Activated CD4-positive, alpha-beta T cell treated with anti-CD3 and anti-CD28 coated beads, Interleukin-2, amount 10 ng/mL, durations not matched to agents 7 days and 5 days (primary cell): ENCODE measurements around the gene CELA3A. TPM values are rescaled to one million over a fixed set of nuclear protein-coding genes. Genes with fewer than 3 reads are reported as not detected.

Experiments used
- CTCF ChIA-PET: fragments of 350-600 bp; sonication (Branson Sonifier 250); formaldehyde crosslinking; loops from one replicate; lab custom pipeline; 2021; ENCODE audit warnings: antibody characterized with exemption; lab: Charles Lee
- POLR2A ChIA-PET: fragments of 350-600 bp; sonication (Branson Sonifier 250); formaldehyde crosslinking; loops from one replicate; lab custom pipeline; 2021; ENCODE audit warnings: antibody characterized with exemption; lab: Charles Lee
- DNase-seq: peaks from one replicate; pipeline ENCODE4 v3.0.0-alpha.2; 2020
- H3K27ac Mint-ChIP-seq: one replicate; pipeline ENCODE4 v1.8.0; 2021; ENCODE audit warnings: mild to moderate bottlenecking, moderate library complexity, mixed read lengths
- H3K27me3 Mint-ChIP-seq: one replicate; pipeline ENCODE4 v1.8.0; 2021; ENCODE audit warnings: mixed read lengths
- H3K36me3 Mint-ChIP-seq: one replicate; pipeline ENCODE4 v1.8.0; 2021; ENCODE audit warnings: low read depth, mixed read lengths
- H3K4me1 Mint-ChIP-seq: one replicate; pipeline ENCODE4 v1.8.0; 2021; ENCODE audit warnings: mixed read lengths
- H3K4me3 Mint-ChIP-seq: one replicate; pipeline ENCODE4 v1.8.0; 2021; ENCODE audit warnings: mild to moderate bottlenecking, moderate library complexity, mixed read lengths
- H3K9me3 Mint-ChIP-seq: one replicate; pipeline ENCODE4 v1.8.0; 2021; ENCODE audit warnings: mixed read lengths
- total RNA-seq, 2 experiments: library from RNA; stranded (reverse); gene quantifications; one replicate each; pipeline ENCODE4 v1.2.3, GENCODE V29; 2021

The CELA3A gene
- total RNA-seq, 2 experiments from 2014 or later = not detected

DNA sequence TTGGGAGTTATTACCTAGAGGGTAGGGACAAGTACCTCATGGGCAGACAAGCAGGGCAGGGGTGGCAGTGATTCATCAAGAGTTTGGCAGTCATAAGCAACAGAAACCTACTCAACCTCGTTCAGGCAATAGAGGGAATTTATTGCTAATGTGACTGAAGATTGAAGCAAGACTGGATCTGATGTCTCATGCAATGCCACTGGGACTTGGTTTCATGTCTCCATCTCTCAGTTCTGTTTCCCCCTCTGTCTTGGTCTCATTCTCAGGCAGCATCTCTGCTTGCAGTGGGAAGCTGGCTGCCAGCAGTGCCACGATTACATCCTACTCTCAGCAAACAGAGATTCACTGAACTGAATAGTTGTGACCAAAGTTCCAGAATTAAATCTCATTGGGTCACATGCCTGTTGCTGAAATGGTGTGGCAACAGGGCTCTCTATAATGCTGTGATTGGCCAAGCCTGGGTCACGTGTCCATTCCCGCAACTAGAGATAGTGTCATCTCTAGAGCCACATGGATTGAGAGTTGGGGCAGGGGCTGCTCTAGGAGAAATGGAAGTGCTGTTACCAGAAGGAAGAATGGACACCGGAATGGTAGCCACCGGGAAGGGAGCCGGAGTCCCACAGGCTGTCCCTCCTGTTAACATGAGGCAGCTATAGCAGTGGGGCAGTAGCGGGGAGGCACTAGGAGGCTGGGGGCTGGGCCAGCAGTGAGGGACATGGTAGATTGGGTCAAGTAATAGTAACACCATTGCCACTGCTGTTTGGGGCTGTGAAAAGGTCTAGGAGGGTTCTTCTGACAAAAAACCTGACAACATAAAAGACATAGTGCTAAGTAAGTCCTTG lies 47.1 kb downstream of the CELA3A start:
- no peak overlapping the region for H3K4me3 Mint-ChIP-seq
- no peak overlapping the region for H3K27ac Mint-ChIP-seq
- H3K4me1 Mint-ChIP-seq = peaks cover 50% of the 10 kb centered on the region
- ChIA-PET POLR2A (interaction anchor here (0.7 kb wide), 1 partner anchor 11 kb away, joined by 3 read pairs; no protein-coding TSS in a partner anchor), CTCF (interaction anchor here (0.5 to 4.8 kb wide), 4 partner anchors 8 to 323 kb away, joined by 3 to 40 read pairs (median 4); no protein-coding TSS in a partner anchor)
- H3K27me3 Mint-ChIP-seq = no peaks in the 10 kb centered on the region
- DNase-seq = no peak
- peaks cover 6% of the 10 kb centered on the region for H3K9me3 Mint-ChIP-seq
- peaks cover 8% of the 10 kb centered on the region for H3K36me3 Mint-ChIP-seq

DNA sequence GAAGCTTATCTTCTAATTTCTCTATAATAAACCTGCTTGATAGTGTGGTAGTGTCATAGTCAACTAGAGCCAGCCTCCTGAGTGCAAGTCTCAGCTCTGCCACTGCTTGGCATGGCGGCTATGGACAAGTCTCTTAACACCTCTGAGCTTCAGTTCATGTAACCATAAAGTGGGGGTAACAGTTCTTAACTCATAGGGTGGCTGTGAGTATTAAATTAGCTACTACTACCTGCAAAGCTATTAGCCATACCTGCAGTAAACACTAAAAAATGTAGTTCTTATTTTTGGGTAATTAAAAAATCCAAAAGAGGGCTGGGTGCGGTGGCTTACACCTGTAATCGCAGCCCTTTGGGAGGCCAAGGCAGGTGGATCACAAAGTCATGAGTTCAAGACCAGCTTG lies 48.9 kb downstream of the CELA3A start:
- peaks cover 48% of the 10 kb centered on the region for H3K4me1 Mint-ChIP-seq
- H3K4me3 Mint-ChIP-seq = no peak overlapping the region

DNA sequence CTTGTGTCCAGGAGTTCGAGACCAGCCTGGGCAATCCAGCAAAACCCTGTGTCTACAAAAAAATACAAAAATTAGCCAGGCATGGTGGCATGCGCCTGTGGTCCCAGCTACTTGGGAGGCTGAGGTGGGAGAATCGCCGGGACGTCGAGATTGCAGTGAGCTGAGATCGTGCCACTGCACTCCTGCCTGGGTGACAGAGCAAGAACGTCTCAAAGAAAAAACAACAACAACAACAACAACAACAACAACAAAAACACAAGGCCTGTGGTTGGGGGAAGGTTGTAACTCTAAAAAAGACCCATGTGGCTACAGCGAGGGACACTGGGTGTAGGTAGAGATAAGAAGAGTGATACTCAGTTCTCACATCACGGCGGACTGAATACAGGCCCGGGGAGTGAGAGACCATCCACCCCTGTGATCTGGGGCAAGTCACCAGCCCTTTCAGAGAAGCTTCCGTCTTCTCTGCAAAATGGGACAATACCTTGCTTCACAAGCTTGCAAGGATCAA lies 50.2 kb downstream of the CELA3A start:
- peak overlapping the region; percentile 97 for H3K27ac Mint-ChIP-seq
- DNase-seq = no peak
- no peaks in the 10 kb centered on the region for H3K9me3 Mint-ChIP-seq
- no peaks in the 10 kb centered on the region for H3K27me3 Mint-ChIP-seq
- peak overlapping the region; percentile 90 for H3K4me3 Mint-ChIP-seq
- POLR2A ChIA-PET = interaction anchor here (0.6 to 1.5 kb wide), 3 partner anchors 12 to 26 kb away, joined by 4 to 10 read pairs (median 7); no protein-coding TSS in a partner anchor
- H3K36me3 Mint-ChIP-seq = peaks cover 26% of the 10 kb centered on the region
- CTCF ChIA-PET = interaction anchor here (1.3 to 4.8 kb wide), 3 partner anchors 11 to 29 kb away, joined by 3 to 40 read pairs (median 5); no protein-coding TSS in a partner anchor
- H3K4me1 Mint-ChIP-seq = peaks cover 58% of the 10 kb centered on the region

More for the DNA sequence above, 48.9 kb downstream of the CELA3A start:
- no peak for DNase-seq
- Mint-ChIP-seq H3K9me3 (peaks cover 4% of the 10 kb centered on the region), H3K27ac (no peak overlapping the region), H3K36me3 (peaks cover 16% of the 10 kb centered on the region), H3K27me3 (no peaks in the 10 kb centered on the region)
- POLR2A ChIA-PET = interaction anchor here (0.5 kb wide), 1 partner anchor 25 kb away, joined by 3 read pairs; no protein-coding TSS in a partner anchor
- CTCF ChIA-PET = interaction anchor here (0.6 to 4.8 kb wide), 7 partner anchors 9 to 753 kb away, joined by 3 to 40 read pairs (median 4); no protein-coding TSS in a partner anchor

DNA sequence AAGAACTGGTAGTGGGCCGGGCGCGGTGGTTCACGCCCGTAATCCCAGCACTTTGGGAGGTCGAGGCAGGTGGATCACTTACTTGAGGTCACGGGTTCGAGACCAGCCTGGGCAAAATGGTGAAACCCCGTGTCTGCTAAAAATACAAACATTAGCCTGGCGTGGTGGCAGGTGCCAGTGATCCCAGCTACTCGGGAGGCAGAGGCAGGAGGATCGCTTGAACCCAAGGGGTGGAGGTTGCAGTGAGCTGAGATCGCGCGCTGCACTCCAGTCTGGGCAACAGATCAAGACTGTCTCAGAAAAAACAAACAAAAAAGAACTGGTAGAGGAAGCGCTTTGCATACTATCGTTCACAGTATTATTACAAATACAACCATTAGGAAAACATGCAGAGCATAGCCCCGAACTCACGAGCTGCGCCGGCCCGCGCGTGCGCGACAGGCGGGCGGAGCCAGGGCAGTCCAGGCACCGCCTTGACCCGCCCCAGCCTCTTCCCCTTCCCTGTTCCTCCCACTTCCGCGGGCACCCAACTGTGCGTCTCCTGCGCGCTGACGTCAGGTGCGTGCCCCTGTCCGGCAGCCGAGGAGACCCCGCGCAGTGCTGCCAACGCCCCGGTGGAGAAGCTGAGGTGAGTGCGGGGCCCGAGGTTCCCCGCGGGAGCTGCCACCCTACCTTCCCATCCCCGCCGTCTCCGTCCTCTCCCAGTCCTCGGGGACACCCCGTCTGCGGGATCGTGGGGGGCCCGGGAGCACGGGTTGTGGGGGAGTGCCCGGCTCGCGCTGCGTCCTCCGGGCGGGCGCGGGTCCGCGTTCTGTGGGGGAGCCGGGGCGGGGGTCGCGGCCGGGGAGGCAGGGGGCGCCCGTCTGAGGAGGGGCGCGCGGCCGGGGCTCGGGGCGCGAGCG lies 50.9 kb downstream of the CELA3A start, which contains the start of gene CDC42:
TSS of gene CDC42 (plus strand) at position 595 of the 902 bp plus-strand sequence. CDS start 25,770 bp downstream, outside the sequence.
- no peaks in the 10 kb centered on the region for H3K27me3 Mint-ChIP-seq
- ChIA-PET CTCF (interaction anchor here (1.3 to 4.8 kb wide), 4 partner anchors 11 to 29 kb away, joined by 3 to 40 read pairs (median 6); no protein-coding TSS in a partner anchor), POLR2A (interaction anchor here (1.1 to 1.5 kb wide), 4 partner anchors 13 to 28 kb away, joined by 3 to 10 read pairs (median 6); no protein-coding TSS in a partner anchor)
- peak within 1 kb of the TSS; percentile 99 for H3K27ac Mint-ChIP-seq
- peaks cover 63% of the 10 kb centered on the region for H3K4me1 Mint-ChIP-seq
- DNase-seq = peak; percentile 97
- peaks cover 32% of the 10 kb centered on the region for H3K36me3 Mint-ChIP-seq
- H3K9me3 Mint-ChIP-seq = no peaks in the 10 kb centered on the region
- peak within 1 kb of the TSS; percentile 99 for H3K4me3 Mint-ChIP-seq

DNA sequence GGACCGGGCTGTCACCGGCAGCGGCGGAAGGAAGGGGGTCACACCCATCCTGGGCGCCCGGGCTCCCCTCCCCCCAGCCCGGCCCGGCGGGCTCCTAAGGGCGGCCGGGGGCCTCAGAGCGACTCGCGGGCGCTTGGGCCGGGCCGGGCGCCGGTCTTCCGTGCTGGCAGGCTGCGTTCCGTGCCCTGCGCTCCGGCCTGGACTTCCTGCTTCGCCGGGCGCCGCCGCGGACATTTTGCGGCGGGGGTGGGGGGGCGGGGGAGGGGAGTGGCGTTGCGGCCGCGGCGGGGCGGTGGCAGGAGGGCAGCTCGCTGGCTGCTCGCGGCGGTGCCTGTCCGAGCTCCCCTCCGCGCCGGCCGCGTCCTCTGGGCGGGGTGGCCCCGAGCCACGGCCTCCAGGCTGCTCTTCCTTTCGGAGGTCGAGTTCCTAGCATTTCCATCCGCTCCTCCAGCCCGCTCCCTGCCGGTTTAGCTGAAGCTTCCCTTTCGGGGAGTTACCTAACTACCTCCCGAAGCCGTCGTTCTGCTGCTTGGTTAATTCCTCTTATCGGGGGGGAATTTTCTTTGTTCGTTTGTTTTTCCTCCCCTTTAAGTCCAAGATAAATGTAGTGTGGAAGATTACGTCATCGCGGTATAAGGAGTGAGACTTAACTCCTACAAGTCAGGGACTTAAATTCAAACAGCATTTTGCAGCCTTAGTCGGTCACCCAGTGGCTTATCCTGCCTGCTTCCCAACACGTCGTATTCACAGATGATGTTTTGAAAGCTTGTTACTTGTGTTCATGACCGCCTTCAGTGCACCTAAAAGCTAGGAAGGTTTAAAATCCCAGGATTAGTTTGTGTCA lies 51.8 kb downstream of the CELA3A start:
- H3K27ac Mint-ChIP-seq = peak overlapping the region; percentile 99
- peaks cover 67% of the 10 kb centered on the region for H3K4me1 Mint-ChIP-seq
- DNase-seq = peak; percentile 53
- no peaks in the 10 kb centered on the region for H3K27me3 Mint-ChIP-seq
- H3K9me3 Mint-ChIP-seq = no peaks in the 10 kb centered on the region
- CTCF ChIA-PET = interaction anchor here (1.3 to 4.8 kb wide), 5 partner anchors 12 to 30 kb away, joined by 3 to 40 read pairs (median 6); no protein-coding TSS in a partner anchor
- POLR2A ChIA-PET = interaction anchor here (1.1 to 1.5 kb wide), 4 partner anchors 13 to 29 kb away, joined by 3 to 10 read pairs (median 6); no protein-coding TSS in a partner anchor
- peak overlapping the region; percentile 99 for H3K4me3 Mint-ChIP-seq
- H3K36me3 Mint-ChIP-seq = peaks cover 38% of the 10 kb centered on the region

DNA sequence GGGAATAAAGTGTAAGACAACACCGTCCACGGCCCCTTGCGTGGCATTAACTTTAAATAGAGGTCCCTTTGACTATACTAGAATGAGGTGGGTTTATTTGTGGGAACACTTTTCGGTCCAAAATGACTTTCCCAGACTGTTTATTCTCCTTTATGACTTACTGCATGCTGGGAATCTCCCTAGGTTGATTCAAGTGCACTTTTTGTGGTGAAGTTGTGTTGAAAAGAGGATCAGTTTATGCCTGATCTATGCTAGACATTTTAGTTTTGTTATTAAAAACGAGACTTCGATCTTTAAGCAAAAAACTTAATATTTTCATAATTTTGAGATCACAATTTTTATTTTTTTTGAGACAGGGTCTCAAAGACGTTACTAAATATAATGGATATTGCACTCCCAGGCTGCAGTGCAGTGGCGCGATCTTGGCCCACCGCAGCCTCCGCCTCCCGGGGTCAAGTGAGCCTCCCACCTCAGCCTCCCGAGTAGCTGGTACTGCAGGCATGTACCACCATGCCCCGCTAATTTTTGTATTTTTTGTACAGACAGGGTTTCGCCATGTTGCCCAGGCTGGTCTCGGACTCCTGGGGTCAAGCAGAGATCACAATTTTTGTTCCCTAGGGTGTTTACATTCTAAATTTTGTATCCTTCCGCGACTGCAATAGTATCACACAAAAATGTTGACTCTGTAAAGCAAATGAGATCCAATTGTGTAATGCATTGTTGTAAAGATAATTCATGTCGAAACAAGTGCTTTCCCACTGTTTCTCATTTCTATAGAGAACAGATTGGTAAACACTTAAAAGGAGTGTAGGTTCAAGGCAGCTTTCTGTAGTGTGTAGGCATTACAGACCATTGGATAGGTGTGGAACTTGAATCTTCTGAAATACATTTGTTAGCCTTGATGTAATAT lies 52.7 kb downstream of the CELA3A start:
- Mint-ChIP-seq H3K4me1 (peaks cover 60% of the 10 kb centered on the region), H3K4me3 (peak overlapping the region; percentile 99), H3K27me3 (no peaks in the 10 kb centered on the region), H3K27ac (peak overlapping the region; percentile 99), H3K9me3 (no peaks in the 10 kb centered on the region), H3K36me3 (peaks cover 39% of the 10 kb centered on the region)
- ChIA-PET POLR2A (interaction anchor here (1.1 kb wide), 1 partner anchor 30 kb away, joined by 3 read pairs; no protein-coding TSS in a partner anchor), CTCF (interaction anchor here (1.5 to 4.8 kb wide), 4 partner anchors 13 to 31 kb away, joined by 3 to 40 read pairs (median 6); no protein-coding TSS in a partner anchor)
- DNase-seq = no peak

DNA sequence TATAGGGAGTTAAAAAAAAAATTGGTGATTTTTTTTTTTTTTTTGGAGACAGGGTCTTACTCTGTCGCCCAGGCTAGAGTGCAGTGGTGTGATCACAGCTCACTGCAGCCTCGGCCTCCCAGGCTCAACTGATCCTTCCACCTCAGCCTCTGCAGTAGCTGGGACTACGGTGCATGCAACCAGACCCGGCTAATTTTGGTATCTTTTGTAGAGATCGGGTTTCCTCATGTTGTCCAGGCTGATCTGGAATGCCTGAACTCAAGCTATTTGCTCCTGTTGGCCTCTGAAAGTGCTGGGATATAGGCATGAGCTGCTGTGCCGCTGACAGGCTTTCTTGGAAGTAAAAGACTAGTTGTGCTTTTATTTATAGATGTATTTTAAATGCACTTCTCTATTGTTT lies 54.0 kb downstream of the CELA3A start:
- Mint-ChIP-seq H3K27ac (peak overlapping the region; percentile 64), H3K4me1 (peaks cover 64% of the 10 kb centered on the region), H3K27me3 (no peaks in the 10 kb centered on the region), H3K9me3 (no peaks in the 10 kb centered on the region), H3K36me3 (peaks cover 43% of the 10 kb centered on the region), H3K4me3 (peak overlapping the region; percentile 65)
- ChIA-PET CTCF (interaction anchor here (0.7 kb wide), 1 partner anchor 881 kb away, joined by 4 read pairs; no protein-coding TSS in a partner anchor), POLR2A (no interaction called here)
- DNase-seq = no peak

DNA sequence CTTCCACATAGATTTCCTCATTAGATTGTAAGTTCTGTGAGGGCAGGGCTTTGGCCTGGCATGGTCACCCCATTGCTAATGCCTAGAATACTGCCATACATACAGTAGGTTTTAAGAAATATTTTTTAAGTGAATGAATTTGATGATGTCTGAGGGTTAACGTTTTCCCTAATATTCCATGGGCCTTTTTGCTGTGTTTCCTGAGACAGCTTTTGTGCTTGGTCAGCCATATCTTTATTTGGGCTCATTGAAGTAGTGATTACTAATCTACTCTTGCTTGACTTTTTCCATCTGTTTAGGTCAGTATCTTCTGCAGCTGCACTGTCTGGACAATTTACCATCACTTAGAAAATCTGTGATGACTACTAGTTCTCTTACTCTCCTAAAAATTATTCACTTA lies 54.6 kb downstream of the CELA3A start:
- H3K36me3 Mint-ChIP-seq = peaks cover 45% of the 10 kb centered on the region
- ChIA-PET CTCF (interaction anchor here (0.7 kb wide), 1 partner anchor 881 kb away, joined by 4 read pairs; no protein-coding TSS in a partner anchor), POLR2A (no interaction called here)
- DNase-seq = no peak
- H3K4me1 Mint-ChIP-seq = peaks cover 69% of the 10 kb centered on the region
- no peaks in the 10 kb centered on the region for H3K27me3 Mint-ChIP-seq
- no peaks in the 10 kb centered on the region for H3K9me3 Mint-ChIP-seq
- peak overlapping the region; percentile 65 for H3K4me3 Mint-ChIP-seq
- H3K27ac Mint-ChIP-seq = peak overlapping the region; percentile 11

DNA sequence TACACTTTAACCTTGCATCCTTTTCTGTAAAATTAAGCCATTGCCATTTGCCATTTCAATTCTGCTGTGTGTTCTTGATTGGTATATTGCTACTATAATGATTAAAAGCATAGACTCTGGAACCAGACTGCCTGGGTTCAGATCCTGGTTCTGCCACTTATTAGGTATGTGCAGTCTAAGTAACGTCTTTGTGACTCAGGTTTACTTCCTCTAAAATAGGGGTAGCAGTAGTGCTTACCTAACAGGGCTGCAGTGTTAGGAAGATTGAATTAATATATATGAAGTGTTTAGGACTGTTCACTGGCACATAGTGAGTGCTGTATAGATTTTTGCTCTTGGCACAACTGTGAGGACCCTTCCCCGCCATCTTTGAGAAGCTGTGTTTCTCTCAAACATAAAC lies 55.5 kb downstream of the CELA3A start:
- Mint-ChIP-seq H3K4me3 (no peak overlapping the region), H3K4me1 (peaks cover 64% of the 10 kb centered on the region), H3K9me3 (no peaks in the 10 kb centered on the region), H3K27me3 (no peaks in the 10 kb centered on the region), H3K36me3 (peaks cover 45% of the 10 kb centered on the region), H3K27ac (no peak overlapping the region)
- DNase-seq = no peak
- ChIA-PET POLR2A (no interaction called here), CTCF (interaction anchor here (1.1 kb wide), 1 partner anchor 9 kb away, joined by 3 read pairs; no protein-coding TSS in a partner anchor)

DNA sequence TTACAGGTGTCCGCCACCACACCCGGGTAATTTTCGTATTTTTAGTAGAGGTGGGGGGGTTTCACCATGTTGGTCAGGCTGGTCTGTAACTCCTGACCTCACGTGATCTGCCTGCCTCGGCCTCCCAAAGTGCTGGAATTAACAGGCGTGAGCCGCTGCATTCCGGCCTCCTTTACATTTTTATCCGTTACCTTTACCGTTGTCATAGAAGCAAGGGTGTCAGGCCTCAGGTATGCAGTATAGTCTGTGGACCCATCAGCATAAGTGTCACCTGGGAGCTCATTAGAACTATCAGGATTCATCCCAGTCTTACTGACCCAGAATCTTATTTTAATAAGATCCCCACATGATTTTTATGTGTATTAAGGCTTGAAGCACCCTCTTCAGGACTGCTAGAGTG lies 56.4 kb downstream of the CELA3A start:
- peaks cover 50% of the 10 kb centered on the region for H3K36me3 Mint-ChIP-seq
- CTCF ChIA-PET = interaction anchor here (1.1 to 1.2 kb wide), 2 partner anchors 8 to 18 kb away, joined by 3 read pairs; no protein-coding TSS in a partner anchor

More for the DNA sequence above, 56.4 kb downstream of the CELA3A start:
- Mint-ChIP-seq H3K27me3 (no peaks in the 10 kb centered on the region), H3K4me3 (no peak overlapping the region), H3K9me3 (no peaks in the 10 kb centered on the region), H3K27ac (no peak overlapping the region), H3K4me1 (peaks cover 66% of the 10 kb centered on the region)
- DNase-seq = no peak
- POLR2A ChIA-PET = no interaction called here
